Keratinocyte (primary cell): ENCODE results near the gene RMDN3. TPM values are rescaled to one million over a fixed set of nuclear protein-coding genes. Genes with fewer than 3 reads are reported as not detected.

Source experiments
- DNase-seq: peaks from one replicate; pipeline ENCODE4 v3.0.0-alpha.2; 2011; ENCODE audit warnings: low read depth, missing footprints, low spot score
- FAIRE-seq: peaks from 2 replicates; lab custom pipeline; 2011; peaks lifted over from hg19 to GRCh38; lab: Jason Lieb, UNC
- H2AFZ ChIP-seq: 2 replicates; pipeline ENCODE4 v1.6.0; 2012; ENCODE audit warnings: low read length, control low read depth, inconsistent platforms; ENCODE audit not compliant: control insufficient read depth
- H3K27ac ChIP-seq: 2 replicates; pipeline ENCODE4 v1.5.1; 2011; ENCODE audit warnings: low read length; ENCODE audit not compliant: control insufficient read depth, insufficient read depth
- H3K27me3 ChIP-seq: 3 replicates; pipeline ENCODE4 v1.6.0; 2011; ENCODE audit warnings: low read length; ENCODE audit not compliant: control insufficient read depth, insufficient read depth; ENCODE audit errors: extremely low read depth
- H3K36me3 ChIP-seq, 2 experiments: 2 replicates in 1 of 2; 3 replicates in 1 of 2; pipeline ENCODE4 v1.5.1; 2011; ENCODE audit warnings: low read length in 2 of 2, mild to moderate bottlenecking in 1 of 2; ENCODE audit not compliant: control insufficient read depth in 2 of 2, insufficient read depth in 2 of 2; ENCODE audit errors: extremely low read depth in 1 of 2
- H3K4me1 ChIP-seq: 3 replicates; pipeline ENCODE4 v1.5.1; 2011; ENCODE audit warnings: low read length; ENCODE audit not compliant: control insufficient read depth, insufficient read depth; ENCODE audit errors: extremely low read depth
- H3K4me2 ChIP-seq: 3 replicates; pipeline ENCODE4 v1.6.0; 2011; ENCODE audit warnings: low read depth, low read length; ENCODE audit not compliant: control insufficient read depth, insufficient read depth; ENCODE audit errors: extremely low read depth
- H3K4me3 ChIP-seq, 3 experiments: fragments of 200-600 bp in 1 of 3; sonication (generic) in 1 of 3; 2 replicates in 2 of 3; 3 replicates in 1 of 3; pipeline ENCODE4 v1.5.1; 2011 to 2016; ENCODE audit warnings: low read length in 3 of 3, mild to moderate bottlenecking in 3 of 3, control low read depth in 2 of 3, inconsistent platforms in 1 of 3, low read depth in 1 of 3, mixed read lengths in 1 of 3, mixed run types in 1 of 3, moderate library complexity in 1 of 3; ENCODE audit not compliant: control insufficient read depth in 2 of 3, insufficient read depth in 2 of 3; ENCODE audit errors: extremely low read depth in 1 of 3
- H3K79me2 ChIP-seq: 2 replicates; pipeline ENCODE4 v1.6.0; 2012; ENCODE audit warnings: low read length; ENCODE audit not compliant: control insufficient read depth, insufficient read depth
- H3K9ac ChIP-seq: 3 replicates; pipeline ENCODE4 v1.6.0; 2011; ENCODE audit warnings: low read length; ENCODE audit not compliant: control insufficient read depth, insufficient read depth; ENCODE audit errors: extremely low read depth
- H3K9me1 ChIP-seq: 3 replicates; pipeline ENCODE4 v1.6.0; 2011; ENCODE audit warnings: low read length; ENCODE audit not compliant: control insufficient read depth, insufficient read depth; ENCODE audit errors: extremely low read depth
- H3K9me3 ChIP-seq: 2 replicates; pipeline ENCODE4 v1.5.1; 2012; ENCODE audit warnings: low read depth, low read length; ENCODE audit not compliant: control insufficient read depth
- H4K20me1 ChIP-seq: 3 replicates; pipeline ENCODE4 v1.6.0; 2011; ENCODE audit warnings: low read length; ENCODE audit not compliant: control insufficient read depth, insufficient read depth; ENCODE audit errors: extremely low read depth
- CTCF ChIP-seq, 3 experiments: IDR thresholded peaks in 1 of 3; conservative IDR thresholded peaks in 1 of 3; optimal IDR thresholded peaks in 1 of 3; 2 replicates in 2 of 3; 3 replicates in 1 of 3; pipeline versions ENCODE3 to v1.5.1; 2011; ENCODE audit warnings: low read length in 3 of 3, mild to moderate bottlenecking in 3 of 3, moderate library complexity in 2 of 3, control low read depth in 1 of 3, inconsistent platforms in 1 of 3; ENCODE audit not compliant: insufficient read depth in 2 of 3; ENCODE audit errors: extremely low read depth in 1 of 3
- EZH2 ChIP-seq: IDR thresholded peaks from one replicate; pipeline ENCODE4 v1.6.1; 2012; ENCODE audit warnings: inconsistent platforms, mild to moderate bottlenecking, low read length, moderate library complexity
- dilution Hi-C: fragments of 300-500 bp; cut with MboI; formaldehyde crosslinking; loops from one replicate; pipeline ENCODE4 v1.7.0; 2020; ENCODE audit warnings: low sequenced_read_pairs; ENCODE audit not compliant: extremely low pct_ligation_motif_present
- polyA plus RNA-seq, 5 experiments: library from polyadenylated mRNA; depleted of rRNA in 3 of 5; stranded (reverse) in 3 of 5; stranded (forward) in 1 of 5; unstranded in 1 of 5; fragments of >200 nt; gene quantifications; 1 replicate in 1 of 5; 2 replicates in 3 of 5; 3 replicates in 1 of 5; pipeline versions ENCODE4 v1.2.1 to v1.2.3, GENCODE V29; 2011 to 2012; ENCODE audit warnings: missing spikeins in 2 of 5, low read depth in 1 of 5, low replicate concordance in 1 of 5

Gene RMDN3
- polyA plus RNA-seq, 1 donor (not counting 4 experiments of a cell fraction or from before 2014, with no cell fraction given), result 23.0 TPM

DNA sequence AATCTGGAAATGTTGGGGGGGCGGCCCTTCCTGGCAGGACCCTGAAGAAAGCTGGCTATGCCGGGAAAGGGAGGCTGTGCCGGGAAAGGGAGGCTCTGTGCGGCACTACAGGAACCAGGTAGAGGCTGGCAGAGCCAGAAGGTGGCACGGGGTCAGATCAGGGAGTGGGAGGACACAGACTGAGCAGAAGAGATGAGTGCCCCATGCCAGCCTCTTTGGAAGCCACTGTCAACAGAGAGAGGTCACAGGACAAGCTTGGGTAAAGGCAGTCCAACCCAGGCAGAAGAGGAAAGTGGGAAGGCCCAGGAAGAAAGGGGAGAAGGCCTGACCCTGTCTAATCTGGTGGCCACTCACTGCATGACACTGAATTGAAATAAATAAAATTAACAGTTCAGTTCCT lies 16.2 kb upstream of the RMDN3 start:
- dilution Hi-C loops, result no loop called here
- no peak overlapping the region for H3K27ac ChIP-seq

DNA sequence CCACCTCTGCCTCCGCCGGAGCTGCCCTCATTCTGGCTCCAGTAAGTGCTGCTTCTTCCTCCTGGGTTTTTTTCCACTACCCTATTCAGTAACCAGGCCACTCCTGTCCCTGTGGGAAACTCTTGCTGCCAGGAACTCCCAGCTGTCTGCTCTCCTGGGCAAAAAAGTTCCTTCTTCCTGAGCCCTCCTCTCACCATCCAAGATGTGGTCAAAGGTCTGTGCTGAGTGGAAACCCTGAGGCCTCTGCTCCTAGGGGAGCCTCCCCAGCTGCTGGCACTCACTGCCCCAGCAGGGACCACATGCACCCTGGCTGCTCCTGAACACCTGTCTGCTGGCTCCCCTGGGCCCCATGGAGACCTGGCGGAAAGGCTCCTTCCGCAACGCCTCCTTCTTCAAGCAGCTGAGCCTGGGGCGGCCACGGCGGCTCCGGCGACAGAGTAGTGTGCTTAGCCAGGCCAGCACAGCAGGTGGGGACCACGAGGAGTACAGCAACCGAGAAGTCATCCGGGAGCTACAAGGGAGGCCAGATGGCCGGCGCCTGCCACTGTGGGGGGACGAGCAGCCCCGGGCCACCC lies 15.2 kb upstream of the RMDN3 start:
- DNase-seq, result no peak
- Histone ChIP-seq H3K4me1 (peaks cover 50% of the 10 kb centered on the region), H3K4me3 (peak overlapping the region in 2 of 3 experiments; percentile 13 to 49), H3K9ac (peak overlapping the region; percentile 80), H3K27me3 (no peaks in the 10 kb centered on the region), H4K20me1 (no peaks in the 10 kb centered on the region), H3K4me2 (peak overlapping the region; percentile 77), H3K36me3 (peaks cover 23 to 25% of the 10 kb centered on the region in 2 experiments), H2AFZ (no peak overlapping the region), H3K79me2 (no peaks in the 10 kb centered on the region), H3K27ac (peak overlapping the region; percentile 91), H3K9me1 (peaks cover 2% of the 10 kb centered on the region), H3K9me3 (no peaks in the 10 kb centered on the region)
- no peak for FAIRE-seq
- dilution Hi-C loops, result no loop called here
- TF ChIP-seq EZH2, result no peak
- no peak for TF ChIP-seq CTCF (optimal IDR thresholded peaks at IDR 0.05 in 1 of 3, IDR thresholded peaks at IDR 0.05 in 1 of 3, conservative IDR thresholded peaks at IDR 0.05 in 1 of 3; ENCODE audit: extremely low read depth in 1 of 3, insufficient read depth in 2 of 3, low read length in 3 of 3)

More for the DNA sequence above, 16.2 kb upstream of the RMDN3 start:
- Histone ChIP-seq H2AFZ (no peak overlapping the region), H3K4me1 (peaks cover 42% of the 10 kb centered on the region), H3K4me2 (no peak overlapping the region), H4K20me1 (no peaks in the 10 kb centered on the region), H3K4me3 (no peak overlapping the region), H3K27me3 (no peaks in the 10 kb centered on the region), H3K9me3 (no peaks in the 10 kb centered on the region), H3K9ac (no peak overlapping the region), H3K79me2 (no peaks in the 10 kb centered on the region), H3K36me3 (peaks cover 30 to 32% of the 10 kb centered on the region in 2 experiments), H3K9me1 (peaks cover 2% of the 10 kb centered on the region)
- TF ChIP-seq CTCF (optimal IDR thresholded peaks at IDR 0.05 in 1 of 3, IDR thresholded peaks at IDR 0.05 in 1 of 3, conservative IDR thresholded peaks at IDR 0.05 in 1 of 3; ENCODE audit: extremely low read depth in 1 of 3, insufficient read depth in 2 of 3, low read length in 3 of 3) (no peak), EZH2 (no peak)
- DNase-seq, result no peak
- no peak for FAIRE-seq
